PC-3 (cell line): ENCODE measurements around the gene CCS. TPM values are rescaled to one million over a fixed set of nuclear protein-coding genes. Genes with fewer than 3 reads are reported as not detected.
"Not testable (repeated sequence)": the region's sequence is repeated elsewhere in the genome, so short reads cannot be mapped to it uniquely, and the experiment has no call there.

Experiments
- ATAC-seq: fragments of 200-7000 bp; cut with Tn5 transposase; 2 replicates; pipeline ENCODE4 v1.9.1; 2020; ENCODE audit warnings: mild to moderate bottlenecking, moderate library complexity
- BruUV-seq: library from RNA; stranded (reverse); fragments of 400-500 nt; replicated peaks from 2 replicates; lab custom pipeline; 2021; lab: Mats Ljungman, UMichigan
- CTCF ChIA-PET: fragments of 300-600 bp; sonication (Branson Sonifier 250); formaldehyde crosslinking; loops from one replicate; lab custom pipeline; 2022; ENCODE audit warnings: antibody characterized with exemption; lab: Charles Lee
- POLR2A ChIA-PET: fragments of 300-600 bp; sonication (Branson Sonifier 250); formaldehyde crosslinking; loops from one replicate; lab custom pipeline; 2022; ENCODE audit warnings: antibody characterized with exemption; ENCODE audit not compliant: unreplicated experiment; lab: Charles Lee
- DNase-seq: peaks from one replicate; pipeline ENCODE4 v3.0.0-alpha.2; 2015
- H2AFZ ChIP-seq: fragments of 300-600 bp; sonication (generic); 2 replicates; pipeline ENCODE4 v1.6.0; 2016; ENCODE audit warnings: antibody characterized with exemption, low read length
- H3F3A ChIP-seq: fragments of 300-600 bp; sonication (generic); one replicate; pipeline ENCODE4 v1.6.0; 2017; ENCODE audit warnings: antibody characterized with exemption, low read length, control low read depth, mild to moderate bottlenecking; ENCODE audit not compliant: unreplicated experiment
- H3K27ac ChIP-seq: fragments of 300-600 bp; sonication (generic); 2 replicates; pipeline ENCODE4 v1.5.1; 2016; ENCODE audit warnings: mild to moderate bottlenecking, low read length
- H3K27me3 ChIP-seq: fragments of 300-600 bp; sonication (generic); 2 replicates; pipeline ENCODE4 v1.6.1; 2016; ENCODE audit warnings: low read length, mixed read lengths
- H3K36me3 ChIP-seq: fragments of 300-600 bp; sonication (generic); 2 replicates; pipeline ENCODE4 v1.6.1; 2016; ENCODE audit warnings: low read depth, mixed run types, low read length, mixed read lengths
- H3K4me1 ChIP-seq: fragments of 300-600 bp; sonication (generic); 2 replicates; pipeline ENCODE4 v1.5.1; 2016; ENCODE audit warnings: low read length; ENCODE audit not compliant: insufficient read depth
- H3K4me2 ChIP-seq: fragments of 300-600 bp; sonication (generic); 2 replicates; pipeline ENCODE4 v1.6.0; 2016; ENCODE audit warnings: low read length
- H3K4me3 ChIP-seq: fragments of 300-600 bp; sonication (generic); 2 replicates; pipeline ENCODE4 v1.5.1; 2016; ENCODE audit warnings: mild to moderate bottlenecking, low read length, mixed read lengths
- H3K79me2 ChIP-seq: fragments of 300-600 bp; sonication (generic); 2 replicates; pipeline ENCODE4 v1.6.1; 2017; ENCODE audit warnings: low read length, mixed read lengths
- H3K9ac ChIP-seq: fragments of 300-600 bp; sonication (generic); 2 replicates; pipeline ENCODE4 v1.6.0; 2016; ENCODE audit warnings: mild to moderate bottlenecking, low read length
- H3K9me2 ChIP-seq: fragments of 300-600 bp; sonication (generic); replicated peaks from 2 replicates; pipeline ENCODE4 v1.6.1; 2016; ENCODE audit warnings: mixed run types, low read length, mixed read lengths
- H3K9me3 ChIP-seq: fragments of 300-600 bp; sonication (generic); 2 replicates; pipeline ENCODE4 v1.6.1; 2016; ENCODE audit warnings: low read length, mixed read lengths
- H4K20me1 ChIP-seq: fragments of 300-600 bp; sonication (generic); 2 replicates; pipeline ENCODE4 v1.6.1; 2016; ENCODE audit warnings: low read length, mixed read lengths
- EZH2 ChIP-seq: fragments of 300-600 bp; sonication (generic); IDR thresholded peaks from one replicate; pipeline ENCODE4 v1.6.1; 2017; ENCODE audit warnings: antibody characterized with exemption, mild to moderate bottlenecking, low read length; ENCODE audit not compliant: unreplicated experiment
- EZH2phosphoT487 ChIP-seq: fragments of 300-600 bp; sonication (generic); IDR thresholded peaks from 2 replicates; pipeline ENCODE4 v1.6.1; 2018; ENCODE audit warnings: mild to moderate bottlenecking, antibody characterized with exemption, low read length, borderline replicate concordance
- intact Hi-C: fragments of 100-400 bp; cut with micrococcal nuclease; formaldehyde crosslinking; loops from 2 replicates; pipeline ENCODE4 v1.9.0; 2023
- total RNA-seq: library from RNA; depleted of rRNA; stranded (reverse); fragments of >200 nt; gene quantifications from 2 replicates; pipeline ENCODE4 v1.2.3, GENCODE V29; 2014
- TF ChIP-seq, protein P1 (sequence below): fragments of 300-600 bp; sonication (generic); conservative IDR thresholded peaks from 2 replicates; pipeline ENCODE4 v1.5.1; 2017; ENCODE audit warnings: antibody characterized with exemption, low read depth, mild to moderate bottlenecking, low read length

CCS gene
- total RNA-seq, 1 experiment from 2014 or later: 43.8 TPM

- no peaks in the 10 kb centered on the region for H3F3A ChIP-seq
- BruUV-seq: no TSS peak
Measured at GRCh38 chr11:66604155-66604554, 11.2 kb downstream of the CCS start.

GRCh38 chr11:66606608-66607007, 13.6 kb downstream of the CCS start:
- H3K27ac ChIP-seq, H3K36me3 ChIP-seq, POLR2A ChIA-PET, ATAC-seq, H3K4me2 ChIP-seq, H3K4me3 ChIP-seq, H2AFZ ChIP-seq, H3F3A ChIP-seq, H3K4me1 ChIP-seq, H3K9ac ChIP-seq, H3K9me2 ChIP-seq, intact Hi-C loops, H3K27me3 ChIP-seq, BruUV-seq, H4K20me1 ChIP-seq, H3K79me2 ChIP-seq, CTCF ChIA-PET, H3K9me3 ChIP-seq, DNase-seq: not testable (repeated sequence)

More at GRCh38 chr11:66604155-66604554, 11.2 kb downstream of the CCS start:
- H3K27me3 ChIP-seq: no peaks in the 10 kb centered on the region
- peaks cover 10% of the 10 kb centered on the region; the same call in 1 of the 2 replicates for H3K36me3 ChIP-seq
- H3K4me1 ChIP-seq: no peaks in the 10 kb centered on the region
- H3K9me3 ChIP-seq: no peaks in the 10 kb centered on the region
- intact Hi-C loops: no loop called here
- H3K4me2 ChIP-seq: no peak overlapping the region
- H3K9me2 ChIP-seq: no peaks in the 10 kb centered on the region
- H3K4me3 ChIP-seq: no peak overlapping the region
- no peaks in the 10 kb centered on the region for H4K20me1 ChIP-seq
- DNase-seq (no peak), ATAC-seq (no peak)
- no peaks in the 10 kb centered on the region for H3K79me2 ChIP-seq
- POLR2A ChIA-PET: no interaction called here
- TF ChIP-seq EZH2phosphoT487 (no peak), EZH2 (no peak)
- TF ChIP-seq, protein P1, sequence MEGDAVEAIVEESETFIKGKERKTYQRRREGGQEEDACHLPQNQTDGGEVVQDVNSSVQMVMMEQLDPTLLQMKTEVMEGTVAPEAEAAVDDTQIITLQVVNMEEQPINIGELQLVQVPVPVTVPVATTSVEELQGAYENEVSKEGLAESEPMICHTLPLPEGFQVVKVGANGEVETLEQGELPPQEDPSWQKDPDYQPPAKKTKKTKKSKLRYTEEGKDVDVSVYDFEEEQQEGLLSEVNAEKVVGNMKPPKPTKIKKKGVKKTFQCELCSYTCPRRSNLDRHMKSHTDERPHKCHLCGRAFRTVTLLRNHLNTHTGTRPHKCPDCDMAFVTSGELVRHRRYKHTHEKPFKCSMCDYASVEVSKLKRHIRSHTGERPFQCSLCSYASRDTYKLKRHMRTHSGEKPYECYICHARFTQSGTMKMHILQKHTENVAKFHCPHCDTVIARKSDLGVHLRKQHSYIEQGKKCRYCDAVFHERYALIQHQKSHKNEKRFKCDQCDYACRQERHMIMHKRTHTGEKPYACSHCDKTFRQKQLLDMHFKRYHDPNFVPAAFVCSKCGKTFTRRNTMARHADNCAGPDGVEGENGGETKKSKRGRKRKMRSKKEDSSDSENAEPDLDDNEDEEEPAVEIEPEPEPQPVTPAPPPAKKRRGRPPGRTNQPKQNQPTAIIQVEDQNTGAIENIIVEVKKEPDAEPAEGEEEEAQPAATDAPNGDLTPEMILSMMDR: no peak
- CTCF ChIA-PET: no interaction called here
- H3K27ac ChIP-seq: no peak overlapping the region
- H2AFZ ChIP-seq: no peak overlapping the region
- no peak overlapping the region for H3K9ac ChIP-seq

GRCh38 chr11:66607126-66607834, 14.3 kb downstream of the CCS start:
- BruUV-seq: no TSS peak
- no peak overlapping the region for H2AFZ ChIP-seq
- no peak overlapping the region for H3K4me3 ChIP-seq
- H4K20me1 ChIP-seq: no peaks in the 10 kb centered on the region
- H3K27me3 ChIP-seq: no peaks in the 10 kb centered on the region
- H3K27ac ChIP-seq: no peak overlapping the region
- DNase-seq (no peak), ATAC-seq (no peak)
- H3K4me2 ChIP-seq: no peak overlapping the region
- H3K4me1 ChIP-seq: peaks cover 3% of the 10 kb centered on the region
- POLR2A ChIA-PET: no interaction called here
- H3K9me2 ChIP-seq: no peaks in the 10 kb centered on the region
- H3F3A ChIP-seq: no peaks in the 10 kb centered on the region
- intact Hi-C loops: no loop called here
- no peaks in the 10 kb centered on the region for H3K79me2 ChIP-seq
- no peaks in the 10 kb centered on the region for H3K9me3 ChIP-seq
- CTCF ChIA-PET: no interaction called here
- no peaks in the 10 kb centered on the region for H3K36me3 ChIP-seq
- H3K9ac ChIP-seq: no peak overlapping the region
- TF ChIP-seq EZH2 (no peak), EZH2phosphoT487 (no peak)
- TF ChIP-seq, protein P1: no peak
